Ovary (tissue), 9 donors: Measurements from ENCODE around the gene PIAS4. TPM values are rescaled to one million over a fixed set of nuclear protein-coding genes. Genes with fewer than 3 reads are reported as not detected.

Experiments
- DNase-seq, 5 donors: peaks; one replicate each; pipeline ENCODE4 v3.0.0-alpha.2; 2019 to 2020
- H3K27ac ChIP-seq, 2 donors: fragments of 200-600 bp; one replicate each; pipeline versions ENCODE4 v1.5.1 to v1.8.0; 2019 to 2022
- H3K27me3 ChIP-seq: fragments of 200-600 bp; one replicate; pipeline ENCODE4 v1.8.0; 2022
- H3K36me3 ChIP-seq: fragments of 200-600 bp; sonication (generic); one replicate; pipeline ENCODE4 v1.5.1; 2019
- H3K4me1 ChIP-seq: one replicate; pipeline ENCODE4 v1.8.1; 2013; ENCODE audit warnings: mild to moderate bottlenecking, moderate library complexity; ENCODE audit not compliant: insufficient read depth
- H3K4me3 ChIP-seq: fragments of 200-600 bp; sonication (generic); one replicate; pipeline ENCODE4 v1.5.1; 2017
- H3K9me3 ChIP-seq, 2 donors: fragments of 200-600 bp in 1 of 2; sonication (generic) in 1 of 2; one replicate each; pipeline versions ENCODE4 v1.5.1 to v1.8.1; 2013 to 2019; ENCODE audit warnings: mild to moderate bottlenecking in 1 of 2, moderate library complexity in 1 of 2
- EP300 ChIP-seq: sonication (generic); formaldehyde crosslinking; IDR thresholded peaks from one replicate; pipeline ENCODE4 v1.6.1; 2017; ENCODE audit warnings: antibody characterized with exemption
- POLR2A ChIP-seq: fragments of 450-650 bp; IDR thresholded peaks from one replicate; pipeline ENCODE4 v1.6.1; 2017; ENCODE audit warnings: antibody characterized with exemption, mild to moderate bottlenecking, moderate library complexity
- WGBS, 3 donors: extraction: QIAGEN DNeasy Blood & Tissue Kit in 1 of 3; methylation state at CpG; one replicate each; pipeline versions ENCODE4 v1.1.5 to v1.1.7; 2013 to 2017; 5-methylcytosine and 5-hydroxymethylcytosine counted together
- intact Hi-C, 4 donors: fragments of 100-400 bp; cut with DNase I; formaldehyde crosslinking; loops; one replicate each; pipeline versions ENCODE4 v1.11.0 to v1.15.1; 2022 to 2023
- polyA plus RNA-seq, 2 donors: library from polyadenylated mRNA; stranded (reverse); fragments of 200-250 nt in 1 of 2; fragments of 350-450 nt in 1 of 2; fragmentation: Illumina TruSeq in 1 of 2; extraction: RNeasy Lipid Tissue Mini Kit (QIAGEN cat#74804) in 1 of 2; gene quantifications; one replicate each; pipeline ENCODE4 v1.2.3, GENCODE V29; 2013 to 2014
- total RNA-seq, 7 donors: library from RNA; depleted of rRNA in 2 of 7; stranded (reverse); fragments of >200 nt in 2 of 7; fragmentation: NEBNext Ultra II Directional in 3 of 7; extraction: Animal tissue kit (Norgen Biotek cat#: 25700) in 3 of 7; gene quantifications; one replicate each; pipeline versions ENCODE4 v1.1.0 to v1.2.4, GENCODE V29; 2016 to 2023
- TF ChIP-seq, protein P1 (sequence below), 3 donors: fragments of 450-650 bp in 2 of 3; fragments of 200-600 bp in 1 of 3; IDR thresholded peaks; one replicate each; pipeline versions ENCODE4 v1.5.1 to v1.8.0; 2016 to 2022; ENCODE audit warnings: antibody characterized with exemption in 3 of 3, mild to moderate bottlenecking in 1 of 3
- donor health status: DM: no; HTN: no; CAD: no; lungs with moderate emphysema.
- donor health status: DM: no; HTN: no; CAD: no.
- donor health status: Bipolar disorder and iron deficiency.
- donor health status: DM: yes; HTN: yes; CAD: no.
- donor health status: DM: no; HTN: no; CAD: no.
- donor health status: DM: yes; HTN: yes; CAD: no.

PIAS4 gene
- total and polyA plus RNA-seq, 9 donors: 5.2 to 29.7 (median 21.3) TPM

DNA sequence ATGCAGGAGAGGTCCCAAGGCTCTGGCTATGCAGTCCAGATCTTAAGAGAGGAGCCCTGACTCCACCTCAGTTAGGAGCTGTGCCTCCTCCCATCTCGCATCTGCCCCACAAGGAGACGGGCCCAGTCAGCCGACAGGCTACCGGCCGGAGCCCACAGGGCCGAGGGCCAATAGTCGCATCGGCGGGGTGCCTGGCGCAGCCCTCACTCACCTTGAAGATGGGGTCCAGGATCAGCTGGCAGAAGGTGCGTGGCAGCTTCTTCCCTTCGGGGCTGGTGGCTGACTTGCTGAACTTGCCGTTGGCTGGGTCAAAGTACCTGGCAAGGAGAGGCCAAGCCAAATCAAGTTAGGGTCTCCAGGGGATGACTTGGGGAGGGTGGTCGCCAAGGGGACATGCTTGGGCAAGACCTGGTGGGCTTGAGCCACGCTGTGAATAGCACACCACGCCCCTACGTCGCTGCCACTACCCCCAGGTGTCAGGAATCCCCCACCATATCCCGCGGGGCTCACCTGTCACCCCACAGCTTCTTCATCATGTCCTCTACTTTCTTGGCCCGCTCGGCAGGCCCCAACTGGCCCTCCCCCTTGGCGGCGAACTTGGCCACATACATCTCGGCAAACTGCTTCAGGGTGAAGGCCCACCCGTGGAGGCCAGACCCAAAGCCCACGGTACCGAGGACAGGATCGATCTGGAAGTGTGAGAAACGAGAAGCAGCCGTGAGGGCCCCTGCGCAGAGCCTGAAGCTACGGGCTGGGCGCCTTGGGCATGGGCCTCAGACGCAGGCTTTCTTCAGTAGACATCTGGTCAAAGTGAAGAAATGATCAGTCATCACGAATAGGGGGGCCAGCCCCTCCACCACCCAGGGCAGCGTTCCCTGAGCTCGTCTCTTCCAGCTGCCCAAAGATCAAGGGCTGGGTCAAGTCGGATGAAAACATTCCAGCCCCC is 25.5 kb upstream of the PIAS4 start:
- 66 to 70% (median 67%) methylated on average over 39 of the region's 39 CpGs for WGBS, 3 donors
- H3K4me3 ChIP-seq: no peak overlapping the region
- H3K9me3 ChIP-seq: no peaks in the 10 kb centered on the region
- intact Hi-C loops: loop anchor here in 1 of 4 donors (10.0 kb wide), 2 partner anchors 143 to 223 kb away; partner anchors contain the start of gene MAP2K2
- H3K27ac ChIP-seq: no peak overlapping the region
- H3K27me3 ChIP-seq: no peaks in the 10 kb centered on the region
- no peaks in the 10 kb centered on the region for H3K36me3 ChIP-seq
- H3K4me1 ChIP-seq: peaks cover 4% of the 10 kb centered on the region
- DNase-seq: peak in 4 of 5 donors; percentile 28 to 42 (median 38)
- TF ChIP-seq, protein P1, sequence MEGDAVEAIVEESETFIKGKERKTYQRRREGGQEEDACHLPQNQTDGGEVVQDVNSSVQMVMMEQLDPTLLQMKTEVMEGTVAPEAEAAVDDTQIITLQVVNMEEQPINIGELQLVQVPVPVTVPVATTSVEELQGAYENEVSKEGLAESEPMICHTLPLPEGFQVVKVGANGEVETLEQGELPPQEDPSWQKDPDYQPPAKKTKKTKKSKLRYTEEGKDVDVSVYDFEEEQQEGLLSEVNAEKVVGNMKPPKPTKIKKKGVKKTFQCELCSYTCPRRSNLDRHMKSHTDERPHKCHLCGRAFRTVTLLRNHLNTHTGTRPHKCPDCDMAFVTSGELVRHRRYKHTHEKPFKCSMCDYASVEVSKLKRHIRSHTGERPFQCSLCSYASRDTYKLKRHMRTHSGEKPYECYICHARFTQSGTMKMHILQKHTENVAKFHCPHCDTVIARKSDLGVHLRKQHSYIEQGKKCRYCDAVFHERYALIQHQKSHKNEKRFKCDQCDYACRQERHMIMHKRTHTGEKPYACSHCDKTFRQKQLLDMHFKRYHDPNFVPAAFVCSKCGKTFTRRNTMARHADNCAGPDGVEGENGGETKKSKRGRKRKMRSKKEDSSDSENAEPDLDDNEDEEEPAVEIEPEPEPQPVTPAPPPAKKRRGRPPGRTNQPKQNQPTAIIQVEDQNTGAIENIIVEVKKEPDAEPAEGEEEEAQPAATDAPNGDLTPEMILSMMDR (IDR thresholded peaks at IDR 0.05): no peak
- TF ChIP-seq EP300: no peak
- no peak for TF ChIP-seq POLR2A

DNA sequence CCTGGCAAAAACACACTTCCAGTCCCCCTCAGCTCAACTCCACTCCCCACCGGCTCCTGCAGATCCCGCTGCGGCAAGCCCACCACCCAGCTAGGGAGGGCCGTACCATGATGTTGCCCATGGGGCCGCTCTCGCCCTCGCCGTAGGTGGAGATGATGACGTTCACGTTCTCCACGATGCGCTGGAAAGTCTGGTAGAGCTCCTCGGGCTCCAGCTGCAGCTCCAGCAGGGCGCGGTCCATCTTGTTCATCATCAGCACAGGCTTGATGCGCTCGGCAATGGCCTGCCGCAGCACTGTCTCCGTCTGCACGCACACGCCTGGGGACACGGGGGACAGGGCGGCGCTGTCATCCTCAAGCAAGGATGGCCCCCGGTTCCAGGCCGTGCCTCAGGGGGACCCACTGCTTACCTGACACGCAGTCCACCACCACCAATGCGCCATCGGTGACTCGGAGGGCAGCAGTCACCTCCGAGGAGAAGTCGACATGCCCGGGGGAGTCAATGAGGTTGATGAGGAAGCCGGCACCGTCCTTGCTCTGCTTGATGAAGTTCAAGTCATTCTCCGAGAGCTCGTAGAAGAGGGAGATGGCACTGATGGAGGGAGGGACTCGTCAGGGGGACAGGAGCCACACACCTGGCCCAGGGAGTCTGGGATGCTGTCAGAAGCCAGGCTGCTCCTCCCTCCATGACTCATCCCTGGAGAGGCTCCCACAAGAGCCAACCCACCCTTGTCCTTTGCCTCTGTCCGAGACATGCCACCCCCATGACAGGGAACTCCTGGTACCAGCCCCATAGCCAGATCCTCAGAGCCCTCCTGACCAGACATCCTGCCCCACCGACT is 24.6 kb upstream of the PIAS4 start:
- Histone ChIP-seq H3K4me1 (peaks cover 4% of the 10 kb centered on the region), H3K9me3 (no peaks in the 10 kb centered on the region), H3K27me3 (no peaks in the 10 kb centered on the region), H3K27ac (no peak overlapping the region), H3K4me3 (no peak overlapping the region), H3K36me3 (no peaks in the 10 kb centered on the region)
- intact Hi-C loops: loop anchor here in 1 of 4 donors (10.0 kb wide), 2 partner anchors 142 to 222 kb away; partner anchors contain the start of gene MAP2K2
- 49 to 68% (median 57%) methylated on average over 25 to 40 of the region's 40 CpGs for WGBS, 3 donors
- no peak for TF ChIP-seq EP300
- TF ChIP-seq POLR2A: no peak
- TF ChIP-seq, protein P1 (IDR thresholded peaks at IDR 0.05): no peak
- peak in 4 of 5 donors; percentile 45 to 52 (median 47) for DNase-seq

DNA sequence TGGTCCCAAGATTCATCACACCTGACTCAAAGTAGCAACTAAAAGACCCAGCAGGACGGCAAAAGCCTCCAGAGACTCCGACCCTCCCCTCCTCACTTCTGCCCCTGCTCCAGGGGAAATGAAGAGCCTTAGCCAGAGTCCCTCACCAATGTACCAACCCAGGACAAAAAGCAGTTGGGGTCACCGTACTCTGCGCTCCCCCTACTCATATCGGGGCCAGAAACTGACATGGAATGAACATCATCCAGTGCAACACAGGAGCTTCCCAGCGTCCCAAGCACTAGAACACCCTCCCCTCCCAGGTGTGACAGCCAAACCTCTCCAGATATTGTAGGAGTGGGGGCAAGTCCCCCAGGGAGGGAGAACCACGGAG is 24.0 kb upstream of the PIAS4 start:
- TF ChIP-seq POLR2A (no peak), EP300 (no peak)
- TF ChIP-seq, protein P1 (IDR thresholded peaks at IDR 0.05): no peak
- peak in 1 of 5 donors; percentile 26 for DNase-seq
- Histone ChIP-seq H3K4me1 (peaks cover 4% of the 10 kb centered on the region), H3K27me3 (no peaks in the 10 kb centered on the region), H3K36me3 (no peaks in the 10 kb centered on the region), H3K9me3 (no peaks in the 10 kb centered on the region), H3K4me3 (no peak overlapping the region), H3K27ac (peak overlapping the region in 1 of 2 donors; percentile 57)
- 25 to 42% (median 29%) methylated on average over 7 of the region's 7 CpGs for WGBS, 3 donors
- intact Hi-C loops: loop anchor here in 1 of 4 donors (10.0 kb wide), 2 partner anchors 141 to 221 kb away; partner anchors contain the start of gene MAP2K2

DNA sequence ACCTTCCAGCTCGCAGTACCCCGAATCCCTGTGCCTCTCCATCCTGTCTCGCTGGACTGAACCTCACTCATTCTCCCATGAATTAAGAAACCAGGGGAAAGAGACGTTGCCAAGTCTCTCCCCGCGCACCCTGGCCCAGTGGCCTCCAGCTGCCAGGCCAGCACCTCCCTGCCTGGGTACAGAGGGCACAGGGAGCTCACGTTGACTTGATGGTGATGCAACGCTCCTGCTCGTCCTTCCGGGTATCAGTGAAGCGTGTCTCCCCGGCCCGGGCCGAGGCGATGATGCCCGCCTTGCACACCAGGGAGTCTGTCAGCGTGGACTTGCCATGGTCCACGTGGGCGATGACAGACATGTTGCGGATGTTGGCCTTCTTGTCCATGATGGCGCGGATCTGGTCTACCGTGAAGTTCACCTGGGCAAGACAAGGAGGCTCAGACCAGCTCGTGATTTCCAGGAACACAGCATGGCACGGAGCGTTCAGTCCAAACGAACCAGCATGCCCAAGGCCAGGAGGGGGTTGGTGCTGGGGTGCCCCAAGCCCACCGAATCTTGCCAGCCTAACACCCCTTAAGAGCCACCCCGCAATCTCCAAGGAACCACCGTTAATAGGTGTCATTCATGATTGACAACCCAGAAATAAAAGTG is 23.5 kb upstream of the PIAS4 start:
- TF ChIP-seq, protein P1 (IDR thresholded peaks at IDR 0.05): no peak
- TF ChIP-seq POLR2A: peak; percentile 23
- Histone ChIP-seq H3K4me1 (peaks cover 4% of the 10 kb centered on the region), H3K4me3 (peak overlapping the region; percentile 84), H3K27me3 (no peaks in the 10 kb centered on the region), H3K27ac (peak overlapping the region; percentile 57 to 74), H3K9me3 (no peaks in the 10 kb centered on the region), H3K36me3 (no peaks in the 10 kb centered on the region)
- intact Hi-C loops: loop anchor here in 1 of 4 donors (10.0 kb wide), 2 partner anchors 141 to 221 kb away; partner anchors contain the start of gene MAP2K2
- peak in 4 of 5 donors; percentile 46 to 66 (median 56) for DNase-seq
- 6 to 15% (median 6%) methylated on average over 27 to 30 of the region's 30 CpGs for WGBS, 3 donors
